Chondrocyte (in vitro differentiated cells): ENCODE results near the gene CDK5RAP3. TPM values are rescaled to one million over a fixed set of nuclear protein-coding genes. Genes with fewer than 3 reads are reported as not detected.

Source experiments
- DNase-seq: peaks from one replicate; pipeline ENCODE4 v3.0.0; 2021; ENCODE audit warnings: mixed read lengths, low spot score
- H3K27ac Mint-ChIP-seq: one replicate; pipeline ENCODE4 v1.8.0; 2021; ENCODE audit warnings: mild to moderate bottlenecking, moderate library complexity, mixed read lengths; ENCODE audit not compliant: unreplicated experiment
- H3K27me3 Mint-ChIP-seq: 2 replicates; pipeline ENCODE4 v1.8.0; 2021; ENCODE audit warnings: low read depth, mixed read lengths
- H3K36me3 Mint-ChIP-seq: 2 replicates; pipeline ENCODE4 v1.8.0; 2021; ENCODE audit warnings: low read depth, mixed read lengths
- H3K4me1 Mint-ChIP-seq: 2 replicates; pipeline ENCODE4 v1.8.0; 2021; ENCODE audit warnings: low read depth, mild to moderate bottlenecking, mixed read lengths
- H3K4me3 Mint-ChIP-seq: one replicate; pipeline ENCODE4 v1.8.0; 2021; ENCODE audit warnings: mild to moderate bottlenecking, moderate library complexity, mixed read lengths; ENCODE audit not compliant: unreplicated experiment
- H3K9me3 Mint-ChIP-seq: 2 replicates; pipeline ENCODE4 v1.8.0; 2021; ENCODE audit warnings: low read depth, mixed read lengths
- total RNA-seq: library from RNA; stranded (reverse); gene quantifications from 3 replicates; pipeline ENCODE4 v1.2.1, GENCODE V29; 2021
- TF ChIP-seq, protein P1 (sequence below): fragments of 200-600 bp; sonication (generic); IDR thresholded peaks from 2 replicates; pipeline ENCODE4 v1.5.0; 2021; ENCODE audit warnings: antibody characterized with exemption, mild to moderate bottlenecking, moderate library complexity

The CDK5RAP3 gene
- total RNA-seq, 1 donor from 2014 or later, result 99.2 TPM

GRCh38 chr17:47956791-47957590 lies 13.9 kb upstream of the CDK5RAP3 start:
- H3K36me3 Mint-ChIP-seq, result no peaks in the 10 kb centered on the region
- no peak overlapping the region for H3K27ac Mint-ChIP-seq
- H3K4me3 Mint-ChIP-seq, result no peak overlapping the region
- no peaks in the 10 kb centered on the region for H3K27me3 Mint-ChIP-seq
- H3K4me1 Mint-ChIP-seq, result peaks cover 3% of the 10 kb centered on the region
- H3K9me3 Mint-ChIP-seq, result peaks cover 3% of the 10 kb centered on the region
- DNase-seq, result no peak
- TF ChIP-seq, protein P1, sequence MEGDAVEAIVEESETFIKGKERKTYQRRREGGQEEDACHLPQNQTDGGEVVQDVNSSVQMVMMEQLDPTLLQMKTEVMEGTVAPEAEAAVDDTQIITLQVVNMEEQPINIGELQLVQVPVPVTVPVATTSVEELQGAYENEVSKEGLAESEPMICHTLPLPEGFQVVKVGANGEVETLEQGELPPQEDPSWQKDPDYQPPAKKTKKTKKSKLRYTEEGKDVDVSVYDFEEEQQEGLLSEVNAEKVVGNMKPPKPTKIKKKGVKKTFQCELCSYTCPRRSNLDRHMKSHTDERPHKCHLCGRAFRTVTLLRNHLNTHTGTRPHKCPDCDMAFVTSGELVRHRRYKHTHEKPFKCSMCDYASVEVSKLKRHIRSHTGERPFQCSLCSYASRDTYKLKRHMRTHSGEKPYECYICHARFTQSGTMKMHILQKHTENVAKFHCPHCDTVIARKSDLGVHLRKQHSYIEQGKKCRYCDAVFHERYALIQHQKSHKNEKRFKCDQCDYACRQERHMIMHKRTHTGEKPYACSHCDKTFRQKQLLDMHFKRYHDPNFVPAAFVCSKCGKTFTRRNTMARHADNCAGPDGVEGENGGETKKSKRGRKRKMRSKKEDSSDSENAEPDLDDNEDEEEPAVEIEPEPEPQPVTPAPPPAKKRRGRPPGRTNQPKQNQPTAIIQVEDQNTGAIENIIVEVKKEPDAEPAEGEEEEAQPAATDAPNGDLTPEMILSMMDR, result no peak

DNA sequence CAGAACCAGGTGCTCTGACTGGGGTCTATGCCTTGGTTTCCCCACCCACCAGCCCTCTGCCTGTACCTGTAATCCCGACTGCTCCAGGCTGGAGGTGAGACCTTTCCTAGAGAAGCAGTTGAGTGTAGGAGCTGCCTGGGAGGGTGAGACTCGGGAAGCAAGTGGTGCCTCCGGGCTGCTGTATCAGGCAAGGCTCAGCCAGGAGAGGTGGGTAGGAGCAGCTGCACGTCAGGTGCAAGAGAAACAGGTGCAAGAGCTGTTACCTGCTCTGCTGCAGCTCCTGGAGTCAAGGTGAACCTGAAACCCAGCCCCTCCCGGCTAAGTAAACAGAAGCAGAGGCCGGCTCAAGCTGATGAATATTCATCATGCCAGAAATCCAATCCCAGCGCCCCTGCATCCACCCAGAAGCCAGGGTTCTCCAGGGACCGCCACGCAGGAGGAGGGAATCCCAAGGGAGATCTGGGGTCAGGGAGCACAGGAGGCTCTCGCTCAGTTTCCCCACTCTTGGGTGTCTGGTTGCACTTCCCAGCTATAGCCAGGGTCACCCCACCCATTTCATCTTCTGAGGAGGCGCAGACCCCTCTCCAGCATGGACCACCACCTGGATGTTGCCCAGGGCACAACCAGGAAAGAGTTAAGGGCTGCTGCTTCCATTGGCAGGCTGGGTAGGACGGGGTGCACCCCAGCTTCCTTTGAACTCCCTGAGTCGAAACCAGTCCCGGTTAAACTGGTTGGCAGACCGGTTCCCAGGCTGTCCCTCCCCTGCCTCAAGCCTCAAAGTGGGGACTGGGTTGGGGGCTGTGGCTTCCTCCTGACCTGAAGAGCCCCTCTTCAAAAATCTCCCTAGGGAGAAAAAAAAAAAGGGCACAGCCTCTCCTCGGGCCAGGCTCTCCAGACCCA lies 13.1 kb upstream of the CDK5RAP3 start, which contains the start of gene PRR15L:
TSS of gene PRR15L (minus strand) at position 293 of the 900 bp plus-strand sequence. CDS start 4,649 bp downstream, outside the sequence.
- peaks cover 4% of the 10 kb centered on the region for H3K9me3 Mint-ChIP-seq
- no peaks in the 10 kb centered on the region for H3K36me3 Mint-ChIP-seq
- no peak within 1 kb of the TSS for H3K4me3 Mint-ChIP-seq
- no peak for DNase-seq
- peaks cover 3% of the 10 kb centered on the region for H3K4me1 Mint-ChIP-seq
- H3K27ac Mint-ChIP-seq, result no peak within 1 kb of the TSS
- H3K27me3 Mint-ChIP-seq, result no peaks in the 10 kb centered on the region
- TF ChIP-seq, protein P1, result no peak

DNA sequence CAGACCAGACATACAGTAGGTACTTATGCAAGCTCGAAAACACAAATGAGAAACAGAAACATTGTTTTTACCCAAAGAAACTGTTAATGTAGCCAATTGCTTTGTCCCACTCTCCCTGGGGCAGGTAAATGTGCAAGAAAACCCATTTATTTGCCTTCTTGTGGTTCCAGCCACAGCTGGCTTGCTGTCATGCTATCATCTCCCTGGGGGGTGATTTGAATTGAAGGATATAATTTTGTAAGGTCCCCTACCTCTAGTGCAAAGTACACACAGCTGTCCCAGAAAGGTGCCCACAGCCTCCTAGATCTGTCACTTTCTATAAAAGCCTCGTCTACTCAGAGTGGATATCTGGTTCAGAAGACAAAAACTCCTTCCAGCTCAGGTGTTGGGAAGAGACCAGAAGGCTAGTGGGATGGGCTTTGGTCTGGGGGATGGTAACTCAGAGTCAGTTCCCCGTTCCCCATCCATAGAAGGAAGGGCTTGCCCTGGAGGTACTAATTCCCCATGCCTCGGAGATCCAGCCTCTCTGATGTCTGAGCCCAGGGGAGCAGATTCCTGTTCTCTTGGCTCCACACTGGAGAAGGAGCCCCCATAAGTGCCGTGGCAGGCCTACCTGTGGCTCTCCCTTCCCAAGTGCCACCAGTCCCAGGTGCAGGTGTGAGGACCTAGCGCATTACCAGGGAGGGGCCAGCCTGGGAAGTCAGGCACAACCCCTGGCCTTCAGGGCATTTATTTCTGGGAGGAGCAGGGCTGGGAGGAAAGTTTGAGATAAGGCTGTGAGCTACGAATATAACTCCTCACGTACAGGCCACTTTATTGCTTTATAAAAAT lies 10.9 kb upstream of the CDK5RAP3 start:
- peaks cover 3% of the 10 kb centered on the region for H3K4me1 Mint-ChIP-seq
- H3K9me3 Mint-ChIP-seq, result peaks cover 4% of the 10 kb centered on the region
- H3K27ac Mint-ChIP-seq, result no peak overlapping the region
- H3K27me3 Mint-ChIP-seq, result no peaks in the 10 kb centered on the region
- no peak overlapping the region for H3K4me3 Mint-ChIP-seq
- DNase-seq, result no peak
- H3K36me3 Mint-ChIP-seq, result no peaks in the 10 kb centered on the region
- TF ChIP-seq, protein P1, result no peak

- no peak overlapping the region for H3K27ac Mint-ChIP-seq
- no peaks in the 10 kb centered on the region for H3K36me3 Mint-ChIP-seq
- no peak overlapping the region for H3K4me3 Mint-ChIP-seq
- no peaks in the 10 kb centered on the region for H3K27me3 Mint-ChIP-seq
- TF ChIP-seq, protein P1, result no peak
- peaks cover 3% of the 10 kb centered on the region for H3K4me1 Mint-ChIP-seq
- peaks cover 4% of the 10 kb centered on the region for H3K9me3 Mint-ChIP-seq
- no peak for DNase-seq
These were observed 9.5 kb upstream of the CDK5RAP3 start for GRCh38 chr17:47961406-47961805.
